Stimulated activated naive B cell treated with anti-CD40 and anti-IgM and Interleukin-4, amounts not matched to agents 10 μg/mL and 1 μg/mL and 100 μg/mL, for 72 hours (primary cell): ENCODE results near the gene HPGDS.
"Not testable (repeated sequence)": the region's sequence is repeated elsewhere in the genome, so short reads cannot be mapped to it uniquely, and the experiment has no call there.

Source experiments
- ATAC-seq, 2 donors: fragments of 150-1000 bp; cut with Tn5 transposase; replicated peaks; 2 replicates each; pipeline ENCODE4 v1.10.0; 2021; ENCODE audit warnings: moderate library complexity in 1 of 2
- DNase-seq: peaks from one replicate; pipeline ENCODE4 v3.0.0; 2021
- H3K27ac Mint-ChIP-seq: one replicate; pipeline ENCODE4 v1.8.0; 2022; ENCODE audit warnings: mild to moderate bottlenecking, mixed read lengths
- H3K27me3 Mint-ChIP-seq, 2 donors: one replicate each; pipeline ENCODE4 v1.8.0; 2022; ENCODE audit warnings: mixed read lengths in 2 of 2
- H3K36me3 Mint-ChIP-seq, 2 donors: one replicate each; pipeline ENCODE4 v1.8.0; 2022; ENCODE audit warnings: mixed read lengths in 2 of 2, mild to moderate bottlenecking in 1 of 2
- H3K4me1 Mint-ChIP-seq, 2 donors: one replicate each; pipeline ENCODE4 v1.8.0; 2022; ENCODE audit warnings: mixed read lengths in 2 of 2, mild to moderate bottlenecking in 1 of 2
- H3K4me3 Mint-ChIP-seq, 2 donors: one replicate each; pipeline ENCODE4 v1.8.0; 2022; ENCODE audit warnings: mild to moderate bottlenecking in 2 of 2, mixed read lengths in 2 of 2, moderate library complexity in 1 of 2
- H3K9me3 Mint-ChIP-seq, 2 donors: one replicate each; pipeline ENCODE4 v1.8.0; 2022; ENCODE audit warnings: mixed read lengths in 2 of 2, mild to moderate bottlenecking in 1 of 2

Gene HPGDS

GRCh38 chr4:94349193-94349592 is 6.6 kb upstream of the HPGDS start:
- no peak overlapping the region for H3K27ac Mint-ChIP-seq
- H3K27me3 Mint-ChIP-seq, result peaks cover 13 to 21% of the 10 kb centered on the region in 2 donors
- no peak for DNase-seq
- no peaks in the 10 kb centered on the region for H3K9me3 Mint-ChIP-seq
- no peak overlapping the region for H3K4me3 Mint-ChIP-seq
- H3K36me3 Mint-ChIP-seq, result no peaks in the 10 kb centered on the region
- no peak for ATAC-seq
- peaks cover 0 to 3% of the 10 kb centered on the region in 2 donors for H3K4me1 Mint-ChIP-seq

- Mint-ChIP-seq H3K36me3 (no peaks in the 10 kb centered on the region), H3K9me3 (no peaks in the 10 kb centered on the region), H3K4me3 (no peak overlapping the region), H3K27ac (no peak overlapping the region), H3K4me1 (peaks cover 0 to 3% of the 10 kb centered on the region in 2 donors), H3K27me3 (peaks cover 13 to 21% of the 10 kb centered on the region in 2 donors)
- no peak for ATAC-seq
- DNase-seq, result no peak
Observed at GRCh38 chr4:94348666-94349065, 6.0 kb upstream of the HPGDS start.

DNA sequence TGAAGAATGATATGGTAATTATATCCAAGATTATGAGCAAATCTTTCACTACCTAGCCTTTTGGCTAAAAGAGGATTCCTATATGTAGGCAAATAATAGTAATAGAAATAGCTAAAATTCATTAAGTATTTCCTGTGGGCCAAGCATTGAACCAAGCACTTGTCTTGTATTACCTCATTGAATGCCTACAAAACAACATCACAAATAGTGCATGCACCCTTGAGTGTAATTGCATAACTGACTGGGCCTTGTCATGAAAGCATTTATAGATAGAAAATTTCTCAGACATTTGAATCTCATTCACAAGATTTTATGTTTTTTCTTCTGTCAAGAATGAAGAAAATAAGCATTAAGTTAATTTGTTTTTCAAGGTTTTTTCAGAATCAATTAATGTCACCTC is 3.9 kb upstream of the HPGDS start:
- Mint-ChIP-seq H3K27me3 (peaks cover 9 to 11% of the 10 kb centered on the region in 2 donors), H3K36me3 (no peaks in the 10 kb centered on the region), H3K9me3 (no peaks in the 10 kb centered on the region), H3K27ac (no peak overlapping the region), H3K4me3 (no peak overlapping the region), H3K4me1 (peaks cover 0 to 4% of the 10 kb centered on the region in 2 donors)
- ATAC-seq, result no peak
- DNase-seq, result no peak

DNA sequence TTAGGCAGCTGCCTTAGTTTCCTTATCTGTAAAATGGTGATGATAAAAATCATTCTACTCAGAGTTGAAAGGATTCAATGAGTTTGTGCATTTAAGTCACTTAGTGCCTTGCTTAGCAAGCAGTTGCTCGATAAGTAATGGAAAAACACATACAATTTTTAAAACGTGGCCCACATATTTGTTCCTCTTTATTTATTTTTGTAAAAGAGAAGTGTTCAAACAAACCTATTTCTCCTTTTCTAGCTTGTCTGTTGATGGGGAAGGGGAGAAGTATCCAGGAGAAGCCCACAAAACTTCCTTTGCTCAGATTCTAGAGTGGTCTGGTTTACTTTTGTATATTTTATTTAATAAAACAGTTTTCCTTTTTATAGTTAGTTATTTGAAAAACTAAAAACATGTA is 3.3 kb upstream of the HPGDS start:
- DNase-seq (no peak), ATAC-seq (no peak)
- no peak overlapping the region for H3K4me3 Mint-ChIP-seq
- H3K27ac Mint-ChIP-seq, result no peak overlapping the region
- no peaks in the 10 kb centered on the region for H3K36me3 Mint-ChIP-seq
- peaks cover 0 to 4% of the 10 kb centered on the region in 2 donors for H3K4me1 Mint-ChIP-seq
- peaks cover 7 to 9% of the 10 kb centered on the region in 2 donors for H3K27me3 Mint-ChIP-seq
- no peaks in the 10 kb centered on the region for H3K9me3 Mint-ChIP-seq

- H3K27me3 Mint-ChIP-seq, result peaks cover 5 to 8% of the 10 kb centered on the region in 2 donors
- H3K9me3 Mint-ChIP-seq, result no peaks in the 10 kb centered on the region
- no peak overlapping the region for H3K27ac Mint-ChIP-seq
- ATAC-seq (no peak), DNase-seq (no peak)
- peaks cover 0 to 4% of the 10 kb centered on the region in 2 donors for H3K4me1 Mint-ChIP-seq
- no peaks in the 10 kb centered on the region for H3K36me3 Mint-ChIP-seq
- H3K4me3 Mint-ChIP-seq, result no peak overlapping the region
Observed at GRCh38 chr4:94345266-94345665, 2.6 kb upstream of the HPGDS start.

DNA sequence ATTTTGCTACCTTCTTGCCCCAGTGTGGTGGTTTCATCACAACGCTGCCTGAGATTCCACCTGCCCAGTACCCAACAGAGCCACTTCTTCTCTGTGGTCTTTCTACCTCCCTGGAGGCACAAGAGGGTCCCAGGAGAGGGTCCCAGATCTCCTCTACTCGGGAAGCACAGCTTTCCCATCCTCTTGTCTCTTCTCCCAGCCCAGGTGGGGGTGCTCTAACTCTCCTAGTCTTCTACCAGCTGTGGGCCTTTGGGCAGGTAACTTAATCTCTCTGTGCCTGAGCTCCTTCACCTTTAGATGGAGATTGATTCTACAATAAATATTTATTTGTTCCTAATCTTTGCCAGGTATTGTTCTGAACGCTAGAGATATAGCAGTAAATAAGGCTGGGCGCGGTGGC is 1.8 kb upstream of the HPGDS start:
- no peak overlapping the region for H3K27ac Mint-ChIP-seq
- H3K4me3 Mint-ChIP-seq, result no peak overlapping the region
- H3K9me3 Mint-ChIP-seq, result peaks cover 0 to 2% of the 10 kb centered on the region in 2 donors
- H3K36me3 Mint-ChIP-seq, result no peaks in the 10 kb centered on the region
- ATAC-seq (no peak), DNase-seq (no peak)
- H3K27me3 Mint-ChIP-seq, result peaks cover 0 to 5% of the 10 kb centered on the region in 2 donors
- H3K4me1 Mint-ChIP-seq, result peaks cover 2 to 10% of the 10 kb centered on the region in 2 donors

- Mint-ChIP-seq H3K4me3 (no peak overlapping the region), H3K27me3 (peaks cover 0 to 5% of the 10 kb centered on the region in 2 donors), H3K27ac (no peak overlapping the region), H3K9me3 (peaks cover 0 to 2% of the 10 kb centered on the region in 2 donors), H3K36me3 (no peaks in the 10 kb centered on the region), H3K4me1 (peaks cover 2 to 17% of the 10 kb centered on the region in 2 donors)
- ATAC-seq, result no peak
- DNase-seq, result no peak
Observed at GRCh38 chr4:94341481-94342370, 910 bp downstream of the HPGDS start.

- ATAC-seq (no peak), DNase-seq (no peak)
- Mint-ChIP-seq H3K9me3 (peaks cover 0 to 2% of the 10 kb centered on the region in 2 donors), H3K27me3 (peaks cover 0 to 5% of the 10 kb centered on the region in 2 donors), H3K36me3 (no peaks in the 10 kb centered on the region), H3K27ac (no peak overlapping the region), H3K4me1 (peaks cover 2 to 17% of the 10 kb centered on the region in 2 donors), H3K4me3 (no peak overlapping the region)
Observed at GRCh38 chr4:94339779-94340178, 2.9 kb downstream of the HPGDS start.

DNA sequence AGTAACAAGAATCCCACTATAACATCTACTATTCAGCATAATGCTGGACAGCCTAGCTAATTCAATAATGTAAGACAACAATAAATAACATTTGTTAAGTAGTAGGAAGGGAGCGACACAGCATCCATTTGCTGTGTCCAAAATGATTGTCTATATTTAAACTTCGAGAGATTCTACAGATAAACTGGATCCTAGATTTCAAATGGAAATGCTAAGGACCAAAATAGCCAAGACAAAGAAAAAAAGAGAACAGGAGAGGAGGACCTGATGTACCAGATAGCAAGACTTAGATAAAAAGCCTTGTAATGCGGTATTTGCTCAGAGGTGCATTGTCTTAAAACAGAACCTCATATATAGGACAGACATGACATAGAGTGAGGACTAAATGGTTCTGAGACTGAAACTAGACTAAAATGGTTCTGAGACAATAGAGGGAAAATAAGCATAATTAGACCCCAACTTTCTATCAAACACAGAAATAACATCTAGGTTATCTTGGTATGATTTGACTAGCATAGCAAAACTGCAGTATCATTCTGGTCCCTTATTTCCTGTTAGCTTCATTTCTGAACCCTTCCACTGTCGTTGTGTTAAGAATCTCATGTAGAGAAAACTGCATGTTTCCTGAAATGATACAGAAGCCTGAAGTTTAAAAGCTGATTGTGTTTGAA is 3.8 kb downstream of the HPGDS start:
- no peak overlapping the region for H3K27ac Mint-ChIP-seq
- peak in 1 of 2 donors; percentile 16 for ATAC-seq

GRCh38 chr4:94336791-94337190 is 5.8 kb downstream of the HPGDS start:
- H3K27me3 Mint-ChIP-seq, H3K27ac Mint-ChIP-seq, H3K4me3 Mint-ChIP-seq, DNase-seq, H3K9me3 Mint-ChIP-seq, H3K36me3 Mint-ChIP-seq, ATAC-seq: not testable (repeated sequence)
- peaks cover 2 to 13% of the 10 kb centered on the region in 2 donors for H3K4me1 Mint-ChIP-seq

More for the DNA sequence above, 3.8 kb downstream of the HPGDS start:
- Mint-ChIP-seq H3K4me3 (no peak overlapping the region), H3K9me3 (peaks cover 0 to 2% of the 10 kb centered on the region in 2 donors), H3K4me1 (peaks cover 2 to 17% of the 10 kb centered on the region in 2 donors), H3K36me3 (no peaks in the 10 kb centered on the region), H3K27me3 (no peaks in the 10 kb centered on the region)
- no peak for DNase-seq

GRCh38 chr4:94336303-94336702 is 6.3 kb downstream of the HPGDS start:
- Mint-ChIP-seq H3K27ac (no peak overlapping the region), H3K9me3 (peaks cover 0 to 2% of the 10 kb centered on the region in 2 donors), H3K4me3 (no peak overlapping the region), H3K4me1 (peaks cover 2 to 13% of the 10 kb centered on the region in 2 donors), H3K27me3 (no peaks in the 10 kb centered on the region), H3K36me3 (no peaks in the 10 kb centered on the region)
- no peak for DNase-seq
- no peak for ATAC-seq

DNA sequence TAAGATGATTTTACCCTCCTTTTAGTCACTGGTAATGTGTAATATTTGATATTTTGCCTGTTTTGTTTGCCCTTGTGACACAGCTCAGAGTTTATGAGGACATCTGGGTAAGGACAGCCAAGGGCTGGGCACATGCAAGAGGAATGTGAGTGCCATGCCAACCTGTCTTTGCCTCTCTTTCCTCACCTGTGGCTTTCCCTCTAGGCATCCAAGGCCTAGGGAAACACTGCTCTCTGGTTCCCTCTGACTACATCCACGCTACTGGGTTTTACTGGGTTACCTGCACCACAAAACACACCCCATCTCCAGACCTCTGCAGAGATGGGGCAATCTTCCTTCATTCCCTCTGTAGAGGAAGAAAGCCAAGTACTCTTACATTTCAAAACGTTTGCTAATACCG is 7.7 kb downstream of the HPGDS start:
- H3K27me3 Mint-ChIP-seq, result peaks cover 0 to 3% of the 10 kb centered on the region in 2 donors
- H3K9me3 Mint-ChIP-seq, result peaks cover 0 to 2% of the 10 kb centered on the region in 2 donors
- H3K4me1 Mint-ChIP-seq, result peaks cover 2 to 12% of the 10 kb centered on the region in 2 donors
- ATAC-seq, result no peak
- H3K36me3 Mint-ChIP-seq, result no peaks in the 10 kb centered on the region
- H3K4me3 Mint-ChIP-seq, result no peak overlapping the region
- DNase-seq, result no peak
- no peak overlapping the region for H3K27ac Mint-ChIP-seq

GRCh38 chr4:94334476-94334875 is 8.2 kb downstream of the HPGDS start:
- Mint-ChIP-seq H3K36me3 (no peaks in the 10 kb centered on the region), H3K4me1 (peaks cover 0 to 7% of the 10 kb centered on the region in 2 donors), H3K27me3 (peaks cover 0 to 6% of the 10 kb centered on the region in 2 donors), H3K4me3 (no peak overlapping the region), H3K27ac (no peak overlapping the region), H3K9me3 (no peaks in the 10 kb centered on the region)
- DNase-seq (no peak), ATAC-seq (no peak)

DNA sequence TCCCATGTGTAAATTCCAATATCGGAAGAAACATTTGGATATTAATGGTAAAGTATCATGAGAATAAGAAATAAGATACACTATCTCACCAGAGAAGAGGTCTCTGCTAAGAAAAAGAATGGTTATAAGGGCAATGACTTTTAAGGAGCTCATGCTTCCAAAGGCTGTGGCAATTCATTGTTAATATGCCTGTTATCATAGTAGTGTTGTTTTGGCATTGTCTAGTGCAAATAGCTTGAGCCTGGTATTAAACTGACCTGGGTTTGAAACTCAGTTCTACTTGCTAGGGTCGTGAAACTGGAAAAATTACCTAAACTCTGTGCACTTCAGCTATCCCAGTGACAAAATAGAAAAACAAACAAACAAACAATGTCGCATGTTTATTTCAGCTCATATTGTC is 8.8 kb downstream of the HPGDS start:
- ATAC-seq (no peak), DNase-seq (no peak)
- Mint-ChIP-seq H3K4me3 (no peak overlapping the region), H3K4me1 (peaks cover 0 to under 1% of the 10 kb centered on the region in 2 donors), H3K9me3 (no peaks in the 10 kb centered on the region), H3K27ac (no peak overlapping the region), H3K36me3 (no peaks in the 10 kb centered on the region), H3K27me3 (peaks cover 0 to 6% of the 10 kb centered on the region in 2 donors)
